ENCODE measurements around the gene SPEG. TPM values are rescaled to one million over a fixed set of nuclear protein-coding genes. Genes with fewer than 3 reads are reported as not detected.

The SPEG gene
- total RNA-seq, 1 donor from 2014 or later = 5.6 TPM

GRCh38 chr2:219448099-219448775 lies 13.6 kb downstream of the SPEG start:
- H3K27me3 ChIP-seq = peaks cover 33% of the 10 kb centered on the region
- no peak for DNase-seq
- intact Hi-C loops (cut with DNase I) = no loop called here
- no peak for ATAC-seq
- TF ChIP-seq CTCF (IDR thresholded peaks at IDR 0.05) = no peak
- no peak overlapping the region for H3K27ac ChIP-seq
- no peak overlapping the region for H3K4me3 ChIP-seq
- H3K4me1 ChIP-seq = no peaks in the 10 kb centered on the region
- no peaks in the 10 kb centered on the region for H3K36me3 ChIP-seq
- H3K9me3 ChIP-seq = no peaks in the 10 kb centered on the region

- Histone ChIP-seq H3K4me3 (no peak overlapping the region), H3K27me3 (peaks cover 31% of the 10 kb centered on the region), H3K36me3 (no peaks in the 10 kb centered on the region), H3K27ac (no peak overlapping the region), H3K9me3 (no peaks in the 10 kb centered on the region), H3K4me1 (no peaks in the 10 kb centered on the region)
- DNase-seq (no peak), ATAC-seq (no peak)
- no peak for TF ChIP-seq CTCF (IDR thresholded peaks at IDR 0.05)
- intact Hi-C loops (cut with DNase I) = no loop called here
Measured at GRCh38 chr2:219448776-219449341, 14.2 kb downstream of the SPEG start.

- TF ChIP-seq CTCF (IDR thresholded peaks at IDR 0.05) = no peak
- Histone ChIP-seq H3K4me3 (no peak overlapping the region), H3K4me1 (no peaks in the 10 kb centered on the region), H3K9me3 (no peaks in the 10 kb centered on the region), H3K27ac (no peak overlapping the region), H3K27me3 (peaks cover 31% of the 10 kb centered on the region), H3K36me3 (no peaks in the 10 kb centered on the region)
- intact Hi-C loops (cut with DNase I) = no loop called here
- ATAC-seq (no peak), DNase-seq (no peak)
Measured at GRCh38 chr2:219449609-219450008, 15.0 kb downstream of the SPEG start.

- Histone ChIP-seq H3K27me3 (peaks cover 31% of the 10 kb centered on the region), H3K4me1 (no peaks in the 10 kb centered on the region), H3K9me3 (no peaks in the 10 kb centered on the region), H3K27ac (no peak overlapping the region), H3K4me3 (no peak overlapping the region), H3K36me3 (no peaks in the 10 kb centered on the region)
- peak; percentile 63 for DNase-seq
- TF ChIP-seq CTCF (IDR thresholded peaks at IDR 0.05) = no peak
- no peak for ATAC-seq
- intact Hi-C loops (cut with DNase I) = no loop called here
Measured at GRCh38 chr2:219451661-219452360, 17.2 kb downstream of the SPEG start.

GRCh38 chr2:219452361-219453317 lies 18.0 kb downstream of the SPEG start:
- H3K27me3 ChIP-seq = peaks cover 25% of the 10 kb centered on the region
- H3K4me1 ChIP-seq = no peaks in the 10 kb centered on the region
- peak overlapping the region; percentile 18 for H3K27ac ChIP-seq
- no peaks in the 10 kb centered on the region for H3K9me3 ChIP-seq
- no peaks in the 10 kb centered on the region for H3K36me3 ChIP-seq
- intact Hi-C loops (cut with DNase I) = no loop called here
- ATAC-seq (no peak), DNase-seq (peak; percentile 59)
- H3K4me3 ChIP-seq = no peak overlapping the region
- TF ChIP-seq CTCF (IDR thresholded peaks at IDR 0.05) = no peak
